WTC11 (cell line): ENCODE data around the gene RPL18A.

ENCODE experiments used
- ATF3 ChIP-seq: sonication (generic); formaldehyde crosslinking; conservative IDR thresholded peaks from 2 replicates; pipeline ENCODE4 v1.8.1; 2022; ENCODE audit warnings: mild to moderate bottlenecking, missing genetic modification reagents
- CBFB ChIP-seq: sonication (generic); formaldehyde crosslinking; IDR thresholded peaks from 2 replicates; pipeline ENCODE4 v1.8.1; 2022; ENCODE audit warnings: mild to moderate bottlenecking, low read depth, missing genetic modification reagents
- CREB1 ChIP-seq: sonication (generic); formaldehyde crosslinking; IDR thresholded peaks from 2 replicates; pipeline ENCODE4 v1.8.0; 2023; ENCODE audit warnings: mild to moderate bottlenecking, missing genetic modification reagents
- CTCF ChIP-seq: fragments of 200-600 bp; IDR thresholded peaks from 2 replicates; pipeline ENCODE4 v1.8.0; 2022; ENCODE audit warnings: antibody characterized with exemption
- ESRRA ChIP-seq: sonication (generic); formaldehyde crosslinking; IDR thresholded peaks from 2 replicates; pipeline ENCODE4 v1.8.1; 2022; ENCODE audit warnings: mild to moderate bottlenecking, missing genetic modification reagents, borderline replicate concordance
- FOXJ3 ChIP-seq: sonication (generic); formaldehyde crosslinking; IDR thresholded peaks from 2 replicates; pipeline ENCODE4 v1.9.0; 2021; ENCODE audit warnings: missing genetic modification reagents, mild to moderate bottlenecking, borderline replicate concordance
- FOXP1 ChIP-seq: sonication (generic); formaldehyde crosslinking; IDR thresholded peaks from 2 replicates; pipeline ENCODE4 v1.8.0; 2022; ENCODE audit warnings: missing genetic modification reagents, mild to moderate bottlenecking, moderate library complexity, borderline replicate concordance
- GABPB1 ChIP-seq: sonication (generic); formaldehyde crosslinking; IDR thresholded peaks from 2 replicates; pipeline ENCODE4 v1.8.1; 2023; ENCODE audit warnings: mild to moderate bottlenecking, missing genetic modification reagents
- KAT7 ChIP-seq: sonication (generic); formaldehyde crosslinking; IDR thresholded peaks from 2 replicates; pipeline ENCODE4 v1.8.1; 2023; ENCODE audit warnings: missing genetic modification reagents, mild to moderate bottlenecking, borderline replicate concordance
- TEAD1 ChIP-seq: sonication (generic); formaldehyde crosslinking; IDR thresholded peaks from 2 replicates; pipeline ENCODE4 v1.8.0; 2022; ENCODE audit warnings: mild to moderate bottlenecking, missing genetic modification reagents
- USF1 ChIP-seq: sonication (generic); formaldehyde crosslinking; IDR thresholded peaks from 2 replicates; pipeline ENCODE4 v1.8.0; 2022; ENCODE audit warnings: mild to moderate bottlenecking, missing genetic modification reagents
- ZNF121 ChIP-seq: sonication (generic); formaldehyde crosslinking; IDR thresholded peaks from 2 replicates; pipeline ENCODE4 v1.8.0; 2023; ENCODE audit warnings: missing genetic modification reagents
- ZNF281 ChIP-seq: sonication (generic); formaldehyde crosslinking; IDR thresholded peaks from 2 replicates; pipeline ENCODE4 v1.8.0; 2023; ENCODE audit warnings: mild to moderate bottlenecking, missing genetic modification reagents

GRCh38 chr19:17836530-17836929, 23.2 kb upstream of the RPL18A start:
- no peak for TF ChIP-seq GABPB1 (CRISPR knock-in tag)
- TF ChIP-seq CTCF, result no peak
- TF ChIP-seq FOXJ3, result no peak
- TF ChIP-seq FOXP1 (CRISPR knock-in tag), result no peak
- no peak for TF ChIP-seq ESRRA (CRISPR knock-in tag)
- TF ChIP-seq CBFB (CRISPR knock-in tag), result no peak
- TF ChIP-seq ATF3 (CRISPR knock-in tag), result no peak
- TF ChIP-seq ZNF121, result no peak
- no peak for TF ChIP-seq TEAD1 (CRISPR knock-in tag)
- TF ChIP-seq USF1 (CRISPR knock-in tag), result no peak
- TF ChIP-seq KAT7 (CRISPR knock-in tag), result no peak
- no peak for TF ChIP-seq CREB1
- no peak for TF ChIP-seq ZNF281 (CRISPR knock-in tag)
